ENCODE measurements around the gene F2R. TPM values are rescaled to one million over a fixed set of nuclear protein-coding genes. Genes with fewer than 3 reads are reported as not detected.
A peak's percentile ranks its signal among the peaks of the same experiment; 100 is the strongest.

F2R gene
- total and polyA plus RNA-seq, 10 of the 15 experiments (the other 5 are each of a cell fraction or from before 2014, with no cell fraction given): 1.8 to 75.4 (median 8.0) TPM

DNA sequence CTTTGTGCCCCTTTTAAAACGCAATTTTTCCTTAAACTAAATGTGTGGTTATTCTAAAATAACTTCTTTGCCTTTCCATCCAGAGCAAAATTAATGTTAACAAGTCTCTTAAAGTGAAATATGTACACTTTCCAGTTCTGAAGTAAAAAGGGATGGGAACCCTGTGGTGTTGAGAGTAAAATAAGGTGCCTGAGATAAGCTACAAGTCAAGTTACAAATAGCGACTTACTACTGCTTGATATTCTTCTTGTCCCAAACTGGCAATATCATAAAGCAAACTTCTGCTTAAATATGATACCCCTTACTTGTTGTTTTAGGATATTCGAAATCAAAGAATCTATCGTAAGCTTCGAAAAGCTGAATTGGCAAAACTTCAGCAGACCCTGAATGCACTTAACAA, 18.3 kb upstream of the F2R start:
- Histone ChIP-seq H3K36me3 (ENCODE audit: control insufficient read depth in 2 of 2, insufficient read depth in 2 of 2, low read length in 1 of 2) (peaks cover 0 to 5% of the 10 kb centered on the region in 2 experiments; a peak in 2 of 4 replicates), H2AFZ (ENCODE audit: control insufficient read depth, low read depth, low read length) (no peak overlapping the region), H3K9ac (ENCODE audit: control insufficient read depth, insufficient read depth, low read length) (no peak overlapping the region), H3K9me3 (replicated peaks; ENCODE audit: control insufficient read depth, insufficient read depth, low read length) (no peaks in the 10 kb centered on the region; the same call in 2 of the 3 replicates), H4K20me1 (ENCODE audit: control insufficient read depth, insufficient read depth) (no peaks in the 10 kb centered on the region), H3K4me1 (ENCODE audit: control insufficient read depth, insufficient read depth, low read length) (no peaks in the 10 kb centered on the region), H3K27ac (ENCODE audit: control insufficient read depth, insufficient read depth) (no peak overlapping the region), H3K27me3 (replicated peaks in 1 of 2; ENCODE audit: control insufficient read depth in 2 of 2, insufficient read depth in 2 of 2, low read length in 1 of 2) (no peaks in the 10 kb centered on the region), H3K79me2 (ENCODE audit: control insufficient read depth, insufficient read depth, low read length) (no peaks in the 10 kb centered on the region), H3K4me3 (0 out of 2 replicates have a peak overlapping the region, but pooled peaks have one; percentile 2), H3K4me2 (ENCODE audit: control insufficient read depth, insufficient read depth) (no peak overlapping the region)
- TF ChIP-seq, protein P1, sequence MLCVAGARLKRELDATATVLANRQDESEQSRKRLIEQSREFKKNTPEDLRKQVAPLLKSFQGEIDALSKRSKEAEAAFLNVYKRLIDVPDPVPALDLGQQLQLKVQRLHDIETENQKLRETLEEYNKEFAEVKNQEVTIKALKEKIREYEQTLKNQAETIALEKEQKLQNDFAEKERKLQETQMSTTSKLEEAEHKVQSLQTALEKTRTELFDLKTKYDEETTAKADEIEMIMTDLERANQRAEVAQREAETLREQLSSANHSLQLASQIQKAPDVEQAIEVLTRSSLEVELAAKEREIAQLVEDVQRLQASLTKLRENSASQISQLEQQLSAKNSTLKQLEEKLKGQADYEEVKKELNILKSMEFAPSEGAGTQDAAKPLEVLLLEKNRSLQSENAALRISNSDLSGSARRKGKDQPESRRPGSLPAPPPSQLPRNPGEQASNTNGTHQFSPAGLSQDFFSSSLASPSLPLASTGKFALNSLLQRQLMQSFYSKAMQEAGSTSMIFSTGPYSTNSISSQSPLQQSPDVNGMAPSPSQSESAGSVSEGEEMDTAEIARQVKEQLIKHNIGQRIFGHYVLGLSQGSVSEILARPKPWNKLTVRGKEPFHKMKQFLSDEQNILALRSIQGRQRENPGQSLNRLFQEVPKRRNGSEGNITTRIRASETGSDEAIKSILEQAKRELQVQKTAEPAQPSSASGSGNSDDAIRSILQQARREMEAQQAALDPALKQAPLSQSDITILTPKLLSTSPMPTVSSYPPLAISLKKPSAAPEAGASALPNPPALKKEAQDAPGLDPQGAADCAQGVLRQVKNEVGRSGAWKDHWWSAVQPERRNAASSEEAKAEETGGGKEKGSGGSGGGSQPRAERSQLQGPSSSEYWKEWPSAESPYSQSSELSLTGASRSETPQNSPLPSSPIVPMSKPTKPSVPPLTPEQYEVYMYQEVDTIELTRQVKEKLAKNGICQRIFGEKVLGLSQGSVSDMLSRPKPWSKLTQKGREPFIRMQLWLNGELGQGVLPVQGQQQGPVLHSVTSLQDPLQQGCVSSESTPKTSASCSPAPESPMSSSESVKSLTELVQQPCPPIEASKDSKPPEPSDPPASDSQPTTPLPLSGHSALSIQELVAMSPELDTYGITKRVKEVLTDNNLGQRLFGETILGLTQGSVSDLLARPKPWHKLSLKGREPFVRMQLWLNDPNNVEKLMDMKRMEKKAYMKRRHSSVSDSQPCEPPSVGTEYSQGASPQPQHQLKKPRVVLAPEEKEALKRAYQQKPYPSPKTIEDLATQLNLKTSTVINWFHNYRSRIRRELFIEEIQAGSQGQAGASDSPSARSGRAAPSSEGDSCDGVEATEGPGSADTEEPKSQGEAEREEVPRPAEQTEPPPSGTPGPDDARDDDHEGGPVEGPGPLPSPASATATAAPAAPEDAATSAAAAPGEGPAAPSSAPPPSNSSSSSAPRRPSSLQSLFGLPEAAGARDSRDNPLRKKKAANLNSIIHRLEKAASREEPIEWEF (IDR thresholded peaks at IDR 0.05; ENCODE audit: insufficient replicate concordance, low read depth, low read length): no peak
- TF ChIP-seq PAX5 (IDR thresholded peaks at IDR 0.05; ENCODE audit: borderline replicate concordance, low read depth, low read length): no peak
- TF ChIP-seq MYB (IDR thresholded peaks at IDR 0.05; ENCODE audit: borderline replicate concordance, low read depth, low read length): no peak
- no peak for TF ChIP-seq TCF7 (IDR thresholded peaks at IDR 0.05; ENCODE audit: borderline replicate concordance)
- TF ChIP-seq, protein P2, sequence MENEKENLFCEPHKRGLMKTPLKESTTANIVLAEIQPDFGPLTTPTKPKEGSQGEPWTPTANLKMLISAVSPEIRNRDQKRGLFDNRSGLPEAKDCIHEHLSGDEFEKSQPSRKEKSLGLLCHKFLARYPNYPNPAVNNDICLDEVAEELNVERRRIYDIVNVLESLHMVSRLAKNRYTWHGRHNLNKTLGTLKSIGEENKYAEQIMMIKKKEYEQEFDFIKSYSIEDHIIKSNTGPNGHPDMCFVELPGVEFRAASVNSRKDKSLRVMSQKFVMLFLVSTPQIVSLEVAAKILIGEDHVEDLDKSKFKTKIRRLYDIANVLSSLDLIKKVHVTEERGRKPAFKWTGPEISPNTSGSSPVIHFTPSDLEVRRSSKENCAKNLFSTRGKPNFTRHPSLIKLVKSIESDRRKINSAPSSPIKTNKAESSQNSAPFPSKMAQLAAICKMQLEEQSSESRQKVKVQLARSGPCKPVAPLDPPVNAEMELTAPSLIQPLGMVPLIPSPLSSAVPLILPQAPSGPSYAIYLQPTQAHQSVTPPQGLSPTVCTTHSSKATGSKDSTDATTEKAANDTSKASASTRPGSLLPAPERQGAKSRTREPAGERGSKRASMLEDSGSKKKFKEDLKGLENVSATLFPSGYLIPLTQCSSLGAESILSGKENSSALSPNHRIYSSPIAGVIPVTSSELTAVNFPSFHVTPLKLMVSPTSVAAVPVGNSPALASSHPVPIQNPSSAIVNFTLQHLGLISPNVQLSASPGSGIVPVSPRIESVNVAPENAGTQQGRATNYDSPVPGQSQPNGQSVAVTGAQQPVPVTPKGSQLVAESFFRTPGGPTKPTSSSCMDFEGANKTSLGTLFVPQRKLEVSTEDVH (IDR thresholded peaks at IDR 0.05; ENCODE audit: low read depth, partially characterized antibody): no peak
- no peak for TF ChIP-seq DPF2 (IDR thresholded peaks at IDR 0.05)
- in situ Hi-C loops (cut with MboI) (no loop called here), intact Hi-C loops (cut with micrococcal nuclease; ENCODE audit: unreplicated experiment) (no loop called here)
- ChIA-PET POLR2A (interaction anchor here (0.6 kb wide), 1 partner anchor 25 kb away, joined by 4 read pairs; no protein-coding TSS in a partner anchor), SMC1A (ENCODE audit: uncharacterized antibody, unreplicated experiment) (interaction anchor here (0.8 kb wide), 1 partner anchor 116 kb away, joined by 3 read pairs; no protein-coding TSS in a partner anchor), CTCF (interaction anchor here (0.8 kb wide), 1 partner anchor 77 kb away, joined by 4 read pairs; no protein-coding TSS in a partner anchor), RAD21 (ENCODE audit: unreplicated experiment) (no interaction called here)
- DNase-seq (ENCODE audit: low read depth, low spot score) (no peak), FAIRE-seq (no peak), ATAC-seq (no peak)
- BruUV-seq (replicated peaks): no TSS peak
- 88% methylated on average over 5 of the region's 5 CpGs for WGBS (ENCODE audit: insufficient coverage, insufficient replicate concordance, low lambda C conversion rate, missing lambda C conversion rate)
